ENCODE data around the gene OPTN.
"Not testable (repeated sequence)": the region's sequence is repeated elsewhere in the genome, so short reads cannot be mapped to it uniquely, and the experiment has no call there.

OPTN gene

GRCh38 chr10:13090289-13090688 is 9.7 kb upstream of the OPTN start:
- no peak for DNase-seq (ENCODE audit: low read depth, low spot score)

DNA sequence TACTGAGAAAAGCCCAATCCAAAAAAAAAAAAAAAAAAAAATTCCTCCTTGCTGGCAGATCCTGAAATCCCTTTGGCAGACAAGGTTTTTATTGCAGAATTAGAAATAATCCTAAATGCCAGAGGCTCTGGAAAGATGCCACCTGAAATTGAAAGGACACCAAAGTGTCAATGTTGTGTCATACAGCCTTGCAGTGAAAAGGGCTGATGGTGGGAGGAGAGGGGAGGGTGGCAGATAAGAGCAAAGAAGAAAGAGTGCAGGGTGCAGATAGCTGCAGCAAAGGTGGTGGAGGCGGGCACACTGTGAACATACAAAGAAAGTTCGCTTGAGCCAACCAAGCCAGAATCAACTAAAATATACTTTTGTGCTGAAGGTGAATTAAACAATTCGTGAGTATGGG is 8.2 kb upstream of the OPTN start:
- no peak for DNase-seq (ENCODE audit: low read depth, low spot score)

GRCh38 chr10:13092291-13093102 is 7.5 kb upstream of the OPTN start:
- DNase-seq (ENCODE audit: low read depth, low spot score) = no peak

DNA sequence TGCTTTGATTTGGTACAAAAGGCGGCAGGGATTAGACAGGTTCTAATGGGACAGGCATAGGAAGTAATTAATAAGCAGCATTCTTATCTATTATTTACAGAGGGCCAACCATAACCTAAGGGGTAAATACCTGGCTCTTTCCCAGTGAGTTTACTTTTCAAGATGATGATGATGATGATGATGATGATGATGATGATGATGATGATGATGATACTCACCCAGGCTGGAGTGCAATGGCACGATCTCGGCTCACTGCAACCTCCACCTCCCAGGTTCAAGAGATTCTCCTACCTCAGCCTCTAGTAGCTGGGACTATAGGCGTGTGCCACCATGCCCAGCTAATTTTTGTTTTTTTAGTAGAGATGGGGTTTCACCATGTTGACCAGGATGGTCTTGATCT is 5.9 kb upstream of the OPTN start:
- DNase-seq (ENCODE audit: low read depth, low spot score) = not testable (repeated sequence)

- DNase-seq (ENCODE audit: low read depth, low spot score) = no peak
Measured at GRCh38 chr10:13095094-13095493, 4.9 kb upstream of the OPTN start.

- DNase-seq (ENCODE audit: low read depth, low spot score) = no peak
Measured at GRCh38 chr10:13095929-13096328, 4.0 kb upstream of the OPTN start.

GRCh38 chr10:13099144-13099665 is 758 bp upstream of the OPTN start:
- DNase-seq (ENCODE audit: low read depth, low spot score) = no peak

GRCh38 chr10:13100349-13101294 is 659 bp downstream of the OPTN start:
- no peak for DNase-seq (ENCODE audit: low read depth, low spot score)

GRCh38 chr10:13102002-13102794 is 2.2 kb downstream of the OPTN start:
- no peak for DNase-seq (ENCODE audit: low read depth, low spot score)

GRCh38 chr10:13103554-13103953 is 3.6 kb downstream of the OPTN start:
- no peak for DNase-seq (ENCODE audit: low read depth, low spot score)

DNA sequence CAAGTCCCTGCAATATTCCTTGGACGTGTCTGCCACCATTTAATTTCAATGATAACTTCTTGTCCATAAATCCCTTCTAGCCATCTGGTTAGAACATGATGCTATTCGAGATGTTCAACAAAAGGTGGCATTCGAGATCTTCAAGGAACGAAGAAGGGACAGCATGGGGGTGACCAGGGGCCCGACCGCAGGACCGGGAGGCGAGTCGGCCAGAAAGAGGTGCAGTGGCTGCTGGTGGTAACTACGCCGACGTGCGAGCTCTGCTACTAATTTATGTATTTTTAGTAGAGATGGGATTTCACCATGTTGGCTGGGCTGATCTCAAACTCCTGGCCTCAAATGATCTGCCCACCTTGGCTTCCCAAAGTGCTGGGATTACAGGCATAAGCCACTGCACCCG is 4.7 kb downstream of the OPTN start:
- no peak for DNase-seq (ENCODE audit: low read depth, low spot score)

DNA sequence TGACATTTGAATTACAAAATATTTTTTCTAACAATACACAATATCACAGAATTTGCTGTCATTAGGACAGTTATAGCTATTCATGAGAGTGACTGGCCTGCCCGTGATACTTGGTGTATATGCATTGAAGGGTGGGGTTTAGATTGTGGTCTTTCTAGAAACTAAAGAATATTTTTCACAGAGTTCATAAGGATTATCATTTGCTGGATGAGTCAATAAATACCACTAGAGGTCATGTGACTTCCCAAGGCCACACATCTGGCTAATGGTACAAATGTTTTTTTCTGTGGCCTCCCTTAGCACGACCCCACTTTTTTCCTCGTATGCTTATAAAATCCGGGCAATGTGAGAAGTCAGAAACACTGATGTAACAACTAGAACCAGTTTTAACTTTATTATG is 5.2 kb downstream of the OPTN start:
- DNase-seq (ENCODE audit: low read depth, low spot score) = no peak

DNA sequence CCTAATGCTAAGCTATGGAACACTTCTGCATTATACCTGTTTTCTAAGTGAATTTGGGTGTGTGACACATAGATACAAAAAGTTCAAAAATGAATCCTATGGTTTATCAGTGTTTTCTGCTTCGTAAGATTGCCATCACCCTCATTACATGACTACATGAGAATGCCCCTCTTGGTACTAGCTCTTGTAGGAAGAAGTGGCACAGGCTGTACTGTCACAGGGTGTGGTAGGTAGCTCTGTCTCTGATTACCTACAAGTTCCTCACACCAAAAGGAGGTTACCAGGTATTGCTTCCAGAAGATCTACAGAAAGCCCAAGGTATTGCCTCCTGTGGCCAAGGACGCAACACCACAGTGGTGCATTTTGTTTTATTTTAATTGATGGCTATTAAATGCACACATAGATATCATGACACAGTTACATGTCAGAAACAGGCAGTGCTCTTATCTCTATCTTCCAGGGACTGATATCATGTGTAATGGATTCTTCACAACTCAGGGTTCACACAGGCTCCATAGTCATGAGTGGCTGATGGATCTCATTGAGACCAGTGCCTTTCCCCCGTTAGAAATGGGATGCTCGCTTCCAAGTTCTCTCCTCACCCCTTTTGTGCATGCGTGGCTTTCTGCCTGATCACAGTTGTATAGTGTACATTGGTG is 6.6 kb downstream of the OPTN start:
- no peak for DNase-seq (ENCODE audit: low read depth, low spot score)

DNA sequence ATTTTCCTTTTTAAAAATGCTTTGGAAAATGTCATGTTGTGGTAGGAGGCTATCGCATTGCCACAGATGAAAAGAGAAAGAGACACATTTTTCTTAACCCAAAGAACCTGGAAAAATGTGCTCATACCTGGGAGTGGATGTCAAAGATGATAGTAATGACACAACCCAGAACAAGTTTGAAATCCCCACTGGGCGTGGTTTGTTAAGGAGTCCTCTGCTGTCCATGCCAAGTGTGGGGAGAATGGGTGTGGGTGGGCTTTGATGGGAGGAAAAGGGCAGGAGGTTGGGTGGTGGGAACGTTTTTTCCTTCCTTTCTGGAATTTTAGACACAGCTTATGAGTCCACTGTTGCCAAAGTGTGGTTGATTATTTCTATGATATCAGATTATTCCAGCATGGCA is 10.9 kb downstream of the OPTN start:
- no peak for DNase-seq (ENCODE audit: low read depth, low spot score)

GRCh38 chr10:13113544-13113943 is 13.6 kb downstream of the OPTN start:
- DNase-seq (ENCODE audit: low read depth, low spot score) = no peak

GRCh38 chr10:13115832-13116803 is 16.2 kb downstream of the OPTN start:
- no peak for DNase-seq (ENCODE audit: low read depth, low spot score)

DNA sequence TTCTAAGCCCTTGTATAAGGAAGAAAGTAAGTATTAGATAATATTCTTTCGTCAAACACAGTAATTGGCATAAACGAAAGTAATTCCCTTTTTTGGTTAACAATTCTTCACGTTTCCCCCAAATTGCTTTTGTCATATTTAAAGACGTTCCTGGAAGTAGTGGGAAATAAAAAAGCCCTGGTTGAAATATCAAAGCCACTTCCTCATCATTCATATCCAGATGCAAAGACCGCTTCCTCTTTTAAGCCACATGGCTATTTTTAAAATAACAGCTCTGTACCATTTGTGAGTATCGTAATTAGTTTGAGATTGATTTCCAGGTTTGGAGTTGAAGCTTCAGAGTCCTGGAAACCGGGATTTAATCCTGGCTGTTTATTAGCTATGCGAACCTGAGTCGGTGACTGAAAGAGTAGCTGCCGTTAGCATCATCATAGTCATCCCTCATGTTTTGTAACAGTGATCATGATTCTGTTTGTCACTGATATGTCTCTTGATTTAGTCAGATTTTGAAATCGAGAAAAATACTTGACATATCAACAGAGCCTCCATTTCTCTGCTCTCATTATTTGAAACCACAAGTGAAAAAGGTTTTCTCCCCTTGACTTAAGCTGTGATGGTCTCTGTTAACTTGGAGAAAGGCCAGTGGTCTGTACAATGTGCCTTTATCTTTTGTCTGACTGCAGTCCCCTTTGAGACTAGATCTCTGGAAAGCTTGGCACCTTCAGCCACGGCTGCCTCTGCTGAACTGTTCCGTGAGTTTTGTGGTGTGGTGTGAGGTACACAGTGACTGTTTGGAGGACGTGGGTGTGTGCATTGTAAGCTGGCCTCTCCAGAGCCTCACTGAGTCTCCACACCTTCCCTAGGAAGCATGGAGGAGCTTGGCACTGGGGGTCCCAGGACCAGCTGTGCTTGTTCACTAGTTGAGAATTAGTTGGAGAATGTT is 18.1 kb downstream of the OPTN start:
- no peak for DNase-seq (ENCODE audit: low read depth, low spot score)

DNA sequence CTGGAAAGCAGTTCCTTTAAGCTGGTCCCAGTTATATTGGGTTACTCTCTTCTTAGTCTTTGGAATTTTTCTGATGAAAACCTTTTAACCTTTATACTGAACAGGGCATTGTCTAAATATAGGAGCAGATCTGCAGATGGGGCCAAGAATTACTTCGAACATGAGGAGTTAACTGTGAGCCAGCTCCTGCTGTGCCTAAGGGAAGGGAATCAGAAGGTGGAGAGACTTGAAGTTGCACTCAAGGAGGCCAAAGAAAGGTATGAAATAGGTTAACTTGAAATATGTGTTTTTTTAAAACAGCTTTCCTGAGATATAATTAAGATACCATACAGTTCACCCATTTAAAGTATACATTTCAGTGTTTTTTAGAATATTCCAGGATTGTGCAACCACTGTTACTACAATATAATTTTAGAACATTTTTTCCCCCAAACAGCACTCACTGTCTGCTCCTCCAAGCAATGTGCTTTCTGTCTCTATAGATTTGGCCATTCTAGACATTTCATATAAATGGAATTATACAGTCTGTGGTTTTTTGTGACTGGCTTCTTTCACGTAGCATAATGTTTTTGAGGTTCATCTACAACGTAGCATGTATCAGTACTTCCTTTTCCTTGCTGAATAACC is 18.9 kb downstream of the OPTN start:
- DNase-seq (ENCODE audit: low read depth, low spot score) = no peak

All from activated CD4-positive, CD25-positive, alpha-beta regulatory T cell treated with anti-CD3 and anti-CD28 coated beads, Interleukin-2, amount 50 U/mL, for 16 hours (primary cell).